Hepatocyte (in vitro differentiated cells): ENCODE results near the gene PTPRN2.

ENCODE experiments used
- CTCF ChIP-seq: fragments of 200-600 bp; sonication (generic); IDR thresholded peaks from 2 replicates; pipeline ENCODE4 v1.5.1; 2016; ENCODE audit warnings: antibody characterized with exemption, mild to moderate bottlenecking; ENCODE audit not compliant: poor library complexity
- EZH2 ChIP-seq: fragments of 200-600 bp; sonication (generic); IDR thresholded peaks from 2 replicates; pipeline ENCODE4 v1.6.1; 2016; ENCODE audit warnings: antibody characterized with exemption, mild to moderate bottlenecking, borderline replicate concordance

GRCh38 chr7:157873664-157874063 lies 714.0 kb downstream of the PTPRN2 start:
- TF ChIP-seq CTCF (no peak), EZH2 (no peak)
